HG03521 (cell line): ENCODE data around the gene ABLIM2.

Experiments used
- ATAC-seq: cut with Tn5 transposase; IDR thresholded peaks from one replicate; pipeline ENCODE4 v1.9.1; 2021; ENCODE audit warnings: mild to moderate bottlenecking, moderate library complexity; ENCODE audit not compliant: unreplicated experiment

The ABLIM2 gene

DNA sequence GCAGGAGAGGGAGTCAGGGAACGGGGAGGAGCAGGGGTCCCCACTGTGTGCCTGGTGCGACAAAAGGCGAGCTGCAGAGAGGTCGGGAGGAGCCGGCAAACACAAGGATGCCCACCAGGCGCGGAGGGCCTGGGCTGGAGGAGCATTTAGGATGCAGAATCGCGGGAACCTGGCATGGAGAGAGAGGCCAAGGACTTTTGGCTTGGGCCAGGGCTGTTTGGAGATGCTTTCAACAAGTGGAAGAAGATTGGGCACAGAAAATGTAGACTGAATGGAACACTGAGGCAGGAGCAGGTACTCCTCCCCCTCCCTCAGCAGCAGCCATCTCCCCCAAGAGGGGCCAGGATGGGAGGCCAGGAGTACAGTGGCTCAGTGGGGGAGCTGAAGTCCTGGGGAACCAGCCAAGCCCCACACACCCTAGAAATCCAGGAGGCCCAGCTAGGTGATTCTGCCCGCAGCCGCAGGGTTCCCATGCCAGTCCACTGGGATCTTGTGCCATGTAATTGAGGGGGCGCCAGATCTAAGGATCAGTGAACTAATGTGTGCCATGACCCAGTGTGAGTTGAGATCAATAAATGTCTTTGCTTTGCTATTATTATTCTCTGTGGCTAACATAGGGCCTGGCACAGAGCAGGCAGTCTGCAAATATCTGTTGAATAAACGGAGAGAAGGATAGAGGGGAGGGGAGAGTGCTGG lies 1.1 kb upstream of the ABLIM2 start:
- no peak for ATAC-seq

DNA sequence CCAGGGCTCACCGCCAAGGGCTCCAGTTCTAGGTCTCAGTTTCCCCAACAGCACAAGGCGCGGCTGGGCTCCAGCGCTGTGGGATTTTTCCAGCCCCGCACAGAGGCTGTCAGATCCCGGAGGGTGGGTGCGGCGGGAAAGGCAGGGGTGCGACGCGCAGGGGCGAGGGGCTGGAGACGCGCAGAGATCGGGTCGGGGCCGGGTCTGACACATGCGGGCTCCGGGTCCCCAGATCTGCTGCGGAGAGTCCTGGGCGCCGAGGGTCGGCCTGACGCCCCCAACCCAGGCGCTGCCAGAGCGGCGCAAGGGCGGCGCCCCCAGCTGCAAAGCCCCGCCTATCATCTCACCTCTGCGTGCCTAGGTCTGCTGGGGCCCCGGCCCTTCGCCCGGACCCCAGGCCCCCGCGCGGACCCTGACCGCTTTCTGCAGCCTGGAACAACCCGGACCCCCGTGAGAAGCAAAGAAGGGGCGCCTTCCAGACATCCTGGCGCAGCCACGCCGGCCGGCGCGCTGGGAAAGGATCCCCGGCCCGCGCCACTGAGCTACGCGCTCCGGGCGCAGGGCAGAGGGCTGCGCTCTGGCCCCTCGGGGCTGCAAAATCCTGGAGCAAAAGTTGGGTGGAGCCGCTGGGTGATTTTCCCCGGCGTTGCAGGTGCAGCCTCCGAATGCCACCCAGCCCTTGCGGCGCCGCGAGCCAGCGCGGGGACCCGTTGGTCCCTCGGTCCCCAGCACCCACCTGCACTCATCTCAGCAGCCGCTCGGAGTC lies 486 bp downstream of the ABLIM2 start:
- no peak for ATAC-seq

DNA sequence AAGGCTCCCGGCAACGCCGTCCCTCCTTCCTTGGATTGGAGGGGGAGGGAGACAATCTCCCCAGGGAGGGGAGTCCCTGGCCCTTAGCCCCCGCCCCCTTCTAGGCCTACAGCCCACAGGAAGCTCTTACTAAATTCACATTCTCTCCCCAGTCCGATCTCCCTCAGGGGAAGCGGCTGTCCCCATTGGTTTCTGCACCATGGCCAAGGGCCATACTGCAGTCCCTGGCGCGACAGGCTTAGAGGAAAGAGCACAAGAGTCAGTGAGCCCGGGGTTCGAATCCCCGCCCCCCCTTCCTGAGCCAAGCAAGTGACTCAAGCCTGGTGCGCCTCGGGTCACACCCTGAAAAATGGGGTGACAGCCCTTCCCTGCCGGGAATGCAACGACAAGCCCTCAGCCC lies 1.1 kb downstream of the ABLIM2 start:
- no peak for ATAC-seq

DNA sequence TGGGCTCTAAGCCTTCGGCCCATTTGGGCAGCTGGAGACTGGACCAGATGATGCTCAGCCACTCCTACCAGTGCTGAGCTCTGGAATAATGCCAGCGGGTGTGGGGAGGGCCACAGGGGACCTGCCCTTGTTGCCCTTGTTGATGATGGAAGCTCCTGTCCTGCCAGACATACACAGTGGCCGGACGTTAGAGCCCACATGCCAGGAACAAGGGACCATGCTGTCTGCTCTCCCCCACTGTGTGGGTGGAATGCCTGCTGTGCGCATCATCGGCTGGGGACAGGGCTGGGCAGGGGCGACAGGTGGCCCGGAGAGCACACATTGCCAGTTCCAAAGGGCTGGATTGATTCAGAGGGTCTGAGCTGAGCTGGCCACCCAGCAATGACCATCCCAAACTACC lies 2.0 kb downstream of the ABLIM2 start:
- ATAC-seq: no peak

DNA sequence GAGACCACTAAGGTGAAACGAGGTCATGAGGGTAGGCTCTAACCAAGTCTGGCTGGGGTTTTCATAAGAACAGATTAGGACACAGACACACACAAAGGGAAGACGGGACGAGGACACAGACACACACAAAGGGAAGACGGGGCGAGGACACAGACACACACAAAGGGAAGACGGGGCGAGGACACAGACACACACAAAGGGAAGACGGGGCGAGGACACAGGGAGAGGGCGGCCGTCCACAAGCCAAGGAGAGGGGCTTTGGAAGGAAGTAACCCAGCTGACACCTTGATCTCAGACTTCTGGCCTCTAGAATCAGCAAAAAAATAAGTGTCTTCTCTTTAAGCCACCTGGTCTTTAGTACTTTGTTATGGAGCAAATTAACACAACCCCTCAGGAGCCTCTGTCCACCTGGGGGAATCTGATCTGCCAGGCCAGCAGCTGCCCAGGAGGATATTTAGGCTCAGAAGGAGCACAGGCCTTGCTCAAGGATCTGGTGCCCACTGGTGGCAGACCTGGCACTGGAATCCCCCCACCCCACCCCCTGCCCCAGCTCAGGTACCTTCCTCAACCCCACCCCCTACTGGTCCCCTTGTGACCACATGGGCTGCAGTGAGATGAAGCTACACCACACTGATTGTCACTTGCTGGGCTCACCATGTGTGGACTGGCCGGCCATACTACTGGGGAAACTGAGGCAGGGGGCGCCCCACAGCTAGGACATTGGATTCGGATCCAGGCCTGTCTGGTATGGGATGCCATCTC lies 2.8 kb downstream of the ABLIM2 start:
- ATAC-seq: no peak

DNA sequence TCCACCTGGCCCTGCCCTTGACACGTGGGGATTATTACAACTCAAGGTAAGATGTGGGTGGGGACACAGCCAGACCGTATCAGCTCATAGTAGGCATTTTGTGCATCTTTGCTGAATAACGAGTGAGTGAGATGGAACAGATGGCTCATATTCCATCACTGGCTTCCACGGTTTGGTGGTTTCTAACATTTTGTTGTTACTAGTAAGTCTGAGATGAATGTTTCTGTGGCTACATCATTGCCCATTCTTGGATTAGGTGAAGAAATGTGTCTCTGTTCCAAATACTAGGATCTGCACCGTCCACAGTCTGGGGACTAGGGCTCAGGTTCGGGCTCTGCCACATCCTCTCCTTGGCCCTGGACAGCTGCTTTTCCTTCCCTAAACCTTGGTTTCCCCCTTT lies 3.6 kb downstream of the ABLIM2 start:
- ATAC-seq: no peak

DNA sequence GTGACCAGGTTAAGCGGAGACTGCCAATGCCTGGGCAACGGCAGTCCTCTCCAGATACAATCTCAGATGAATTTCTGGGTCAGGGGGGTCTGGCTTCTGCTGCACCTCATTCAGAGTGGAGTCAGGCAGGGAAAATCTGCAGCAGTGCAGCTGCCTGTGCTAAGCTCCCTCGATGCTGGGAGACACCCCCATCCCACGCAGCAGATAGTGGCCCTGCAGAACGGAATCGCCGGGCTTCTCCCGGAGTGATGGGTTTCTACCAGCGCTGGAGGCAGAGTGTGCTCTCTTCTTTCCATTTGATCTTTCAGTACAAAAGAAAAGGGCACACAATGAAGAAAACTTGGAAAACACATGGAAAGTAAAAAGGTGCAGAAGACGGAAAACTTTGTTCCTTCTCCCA lies 5.2 kb downstream of the ABLIM2 start:
- ATAC-seq: no peak

DNA sequence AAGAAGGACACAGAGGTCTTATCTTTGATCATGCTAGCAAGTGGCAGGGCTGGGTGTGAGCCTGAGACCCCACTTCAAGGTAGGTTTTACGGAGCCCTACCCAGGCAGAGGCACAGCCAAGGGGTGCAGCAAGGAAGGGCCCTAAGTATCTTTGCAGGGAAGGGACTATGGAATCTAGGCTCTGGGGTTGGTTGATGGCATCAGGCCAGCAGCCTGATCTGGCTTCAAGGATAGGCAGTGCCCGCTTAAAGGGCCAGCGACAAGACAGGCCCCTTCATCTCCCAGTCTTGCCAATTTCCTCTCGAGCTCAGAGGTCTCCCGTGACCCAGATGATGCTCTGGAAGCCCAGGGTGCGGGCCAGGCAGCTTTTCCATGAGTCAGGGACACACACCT lies 5.8 kb downstream of the ABLIM2 start:
- ATAC-seq: no peak

DNA sequence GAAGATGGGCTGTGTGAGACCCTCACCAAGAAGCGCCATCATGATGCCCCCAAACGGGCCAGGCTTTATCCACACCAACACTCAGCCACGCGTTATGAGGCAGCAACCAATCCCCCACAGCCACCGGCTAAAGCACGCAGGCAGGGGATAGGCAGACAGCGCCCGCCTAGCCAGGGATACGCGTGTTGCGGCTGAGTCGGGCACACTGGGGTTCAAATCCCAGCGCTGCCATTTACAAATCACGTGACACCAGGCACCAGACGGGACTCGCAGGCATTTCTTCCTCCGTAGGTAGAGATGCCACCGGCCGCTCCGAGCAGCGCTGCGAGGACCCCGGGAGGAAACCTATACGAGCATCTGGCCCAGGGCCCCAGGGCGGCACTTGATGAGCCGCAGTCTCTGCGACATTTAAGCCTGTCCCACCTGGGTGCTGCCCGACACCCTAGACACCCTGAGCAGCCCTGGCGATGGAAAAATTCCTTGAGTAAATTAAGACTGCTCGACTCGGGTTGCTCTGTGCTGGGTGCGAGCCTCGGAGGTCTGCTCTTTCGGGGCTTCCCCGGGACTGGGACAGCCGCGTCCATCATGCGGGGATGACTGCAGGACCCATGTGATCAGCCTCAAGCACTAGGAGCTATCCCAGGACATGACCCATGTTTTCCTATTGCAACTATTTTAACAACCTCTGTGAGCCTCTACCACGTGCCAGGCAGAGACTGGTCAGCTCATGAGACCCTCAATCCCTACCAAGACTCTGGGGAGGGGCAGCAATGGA lies 6.3 kb downstream of the ABLIM2 start:
- ATAC-seq: no peak

DNA sequence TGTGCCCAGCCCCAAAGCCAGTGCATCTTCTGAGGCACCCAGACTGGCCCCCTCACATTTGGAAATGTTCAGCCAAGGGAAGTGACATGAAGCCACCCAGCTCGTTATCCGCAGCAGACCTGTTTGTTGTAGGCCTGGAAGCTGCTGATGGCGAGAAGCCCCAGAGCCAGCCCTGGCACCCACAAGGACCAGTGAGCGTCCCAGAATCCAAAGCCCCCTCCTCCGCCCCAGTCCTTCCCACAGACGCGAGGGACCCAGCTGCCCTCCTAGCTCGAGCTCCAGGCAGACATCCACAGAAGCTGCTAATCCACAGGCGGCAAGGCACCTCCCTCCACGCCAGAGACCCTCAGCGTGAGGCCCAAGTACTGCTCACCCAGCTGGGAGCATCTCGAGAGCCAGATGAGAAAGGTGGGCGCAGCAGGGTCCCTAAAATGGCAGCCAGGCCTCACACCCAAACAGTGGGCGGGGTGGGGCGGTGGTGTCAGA lies 7.4 kb downstream of the ABLIM2 start:
- ATAC-seq: no peak

DNA sequence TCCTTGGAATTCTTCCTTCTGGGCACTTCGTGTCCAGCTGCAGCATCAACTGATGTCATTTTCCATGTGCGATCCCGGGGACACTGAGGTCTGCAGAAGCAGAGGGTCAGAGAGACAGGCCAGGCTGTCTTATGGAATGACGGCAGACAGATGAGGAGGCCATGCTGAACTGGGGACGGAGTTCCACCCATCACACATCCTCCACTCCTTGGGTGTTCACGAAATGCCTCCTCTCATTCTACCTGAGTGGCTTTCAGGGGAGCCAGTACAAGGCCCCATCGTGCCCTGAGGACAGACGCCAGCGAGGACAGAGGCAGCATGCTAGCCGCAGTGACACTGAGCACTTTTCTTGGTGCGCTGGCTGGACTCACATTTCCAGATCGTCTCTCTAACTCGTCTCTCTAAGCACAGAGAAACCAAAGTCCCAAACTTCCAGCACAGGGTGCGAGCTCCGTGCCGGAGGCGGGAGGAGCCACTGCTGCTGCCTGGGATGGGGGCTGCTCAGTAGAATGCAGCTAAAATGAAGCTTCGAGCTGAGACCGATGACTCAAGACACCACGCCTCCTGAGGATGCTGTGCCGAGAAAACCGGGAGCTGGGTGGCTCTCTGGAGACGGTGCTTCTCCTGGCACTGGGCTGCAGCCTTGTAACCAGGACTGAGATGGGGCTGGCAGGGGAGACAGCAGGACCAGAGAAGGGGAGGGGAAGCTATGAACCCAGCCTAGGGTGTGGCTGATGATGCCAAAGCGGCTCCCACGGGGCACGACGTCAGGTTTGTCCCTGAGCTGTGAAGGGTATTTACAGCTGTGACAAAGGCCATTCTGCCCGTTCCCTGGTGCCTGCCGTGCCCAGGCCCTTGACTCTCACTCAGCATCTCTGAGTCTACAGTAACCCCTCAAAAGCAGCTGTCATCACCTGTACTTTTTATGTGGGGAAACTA lies 8.2 kb downstream of the ABLIM2 start:
- no peak for ATAC-seq

DNA sequence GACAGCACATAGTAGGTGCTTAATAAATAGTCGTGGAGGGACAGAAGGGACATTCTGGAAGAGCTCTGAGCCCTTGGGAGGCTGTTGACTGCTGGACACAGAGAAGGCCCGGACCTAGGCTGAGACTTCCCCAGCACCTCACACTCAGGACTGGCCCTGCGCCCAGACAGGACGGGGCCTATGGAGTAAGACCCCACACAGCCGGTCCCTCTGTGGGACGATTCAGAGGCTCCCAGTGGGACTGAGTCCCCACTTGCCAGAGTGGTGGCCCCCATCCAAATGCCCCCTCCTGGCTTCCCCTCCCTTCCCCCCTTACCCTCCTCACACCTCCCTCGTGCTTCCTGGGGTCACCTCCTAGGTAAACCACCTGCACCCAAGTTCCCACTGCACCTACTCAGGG lies 8.9 kb downstream of the ABLIM2 start:
- no peak for ATAC-seq

DNA sequence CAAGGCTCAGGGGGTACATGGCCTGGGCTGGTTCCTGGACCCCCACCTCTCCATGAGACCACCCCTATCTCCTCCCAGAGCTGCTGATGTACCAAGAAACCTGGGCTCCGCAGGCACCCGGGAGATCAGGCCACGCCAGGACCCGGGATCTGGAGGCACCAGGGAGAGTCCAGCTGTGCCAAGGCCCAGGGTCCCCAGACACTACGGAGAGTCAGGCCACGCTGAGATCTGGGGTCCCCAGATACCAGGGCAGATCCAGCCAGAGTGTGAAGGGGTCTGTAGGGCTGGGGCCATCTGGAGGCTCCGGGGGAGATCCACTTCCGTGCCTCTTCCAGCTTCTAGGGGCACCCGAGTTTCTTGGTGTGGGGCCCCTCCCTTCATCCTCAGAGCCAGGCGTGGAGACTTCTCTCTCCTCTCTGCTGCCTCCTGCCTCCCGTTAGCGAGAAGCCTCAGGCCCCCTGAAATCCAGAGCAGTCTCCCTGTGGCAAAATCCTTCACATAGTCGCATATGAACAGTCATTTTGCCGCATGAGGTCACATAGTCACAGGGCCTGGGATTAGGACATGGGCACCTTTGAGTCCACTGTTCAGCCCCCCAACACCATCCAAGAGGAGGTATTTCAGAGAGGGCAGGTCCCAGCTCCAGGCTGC lies 9.7 kb downstream of the ABLIM2 start:
- no peak for ATAC-seq

DNA sequence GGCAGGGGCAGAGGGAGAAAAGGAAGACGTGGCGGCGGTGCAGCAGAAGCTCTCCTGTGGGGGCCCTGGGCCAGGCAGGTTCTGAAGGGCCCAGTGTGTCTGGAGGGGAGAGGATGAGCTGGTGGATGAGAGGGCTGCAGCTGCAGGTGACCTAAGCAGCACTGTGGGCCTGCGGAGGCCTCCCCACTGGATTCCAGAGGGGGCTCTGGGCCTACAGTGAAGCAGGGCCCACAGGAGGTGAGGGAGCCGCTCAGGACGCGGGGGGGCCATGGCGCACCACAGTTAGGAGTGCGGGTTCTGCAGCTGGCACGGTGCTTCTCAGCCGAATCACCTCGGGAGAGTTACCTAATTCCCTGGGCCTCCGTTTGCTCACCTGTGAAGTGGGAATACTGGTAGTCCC lies 10.5 kb downstream of the ABLIM2 start:
- ATAC-seq: no peak

DNA sequence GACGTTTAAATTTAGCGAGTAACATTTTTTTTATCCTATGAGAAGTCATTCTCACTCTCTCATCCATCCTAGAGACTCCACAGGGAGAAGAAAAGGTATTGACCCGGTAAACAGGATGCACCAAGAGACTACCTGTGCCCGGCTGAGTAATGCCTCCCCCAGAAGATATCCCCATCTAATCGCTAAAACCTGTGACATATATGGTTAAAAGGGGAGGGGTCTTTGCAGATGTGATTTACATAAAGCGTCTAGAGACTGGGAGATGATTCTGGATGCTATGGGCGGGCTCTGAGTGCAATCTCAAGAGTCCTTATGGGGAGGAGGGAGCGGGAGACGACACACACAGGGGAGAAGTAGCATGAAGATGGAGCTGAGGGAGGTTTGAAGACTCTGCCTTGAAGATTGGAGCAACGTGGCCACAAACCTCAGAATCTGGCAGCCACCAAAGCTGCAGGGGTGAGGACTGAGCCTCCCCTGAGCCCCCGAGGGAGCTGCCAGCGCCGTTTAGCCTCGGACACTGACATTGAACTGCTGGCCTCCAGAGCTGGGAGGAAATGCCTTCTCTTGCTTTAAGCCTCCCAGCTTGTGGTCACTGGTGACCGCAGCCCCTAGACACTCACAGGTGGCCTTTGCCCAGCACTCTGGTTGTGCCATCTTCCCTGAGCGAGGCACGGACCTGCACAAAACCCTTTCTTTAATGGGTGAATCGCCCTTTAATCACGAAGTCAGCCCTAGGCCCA lies 11.2 kb downstream of the ABLIM2 start:
- ATAC-seq: no peak

DNA sequence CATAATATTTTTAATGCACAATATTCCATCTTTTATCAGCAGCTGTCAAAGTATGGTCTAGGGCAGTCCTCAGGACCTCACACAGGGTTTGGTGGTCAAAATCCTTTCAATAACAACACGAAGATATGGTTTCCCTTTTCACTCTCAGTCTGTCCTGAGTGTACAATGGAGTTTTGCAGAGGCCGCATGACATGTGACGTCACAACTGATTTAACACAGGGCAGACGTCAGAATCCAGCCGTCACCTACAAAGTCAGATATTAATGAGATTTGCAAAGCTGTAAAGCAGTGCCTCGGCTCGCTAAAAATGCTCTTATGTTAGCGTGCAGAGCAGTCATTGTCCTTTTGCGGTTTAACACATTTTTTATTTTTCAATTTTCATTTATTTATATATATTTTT lies 12.5 kb downstream of the ABLIM2 start:
- ATAC-seq: no peak

DNA sequence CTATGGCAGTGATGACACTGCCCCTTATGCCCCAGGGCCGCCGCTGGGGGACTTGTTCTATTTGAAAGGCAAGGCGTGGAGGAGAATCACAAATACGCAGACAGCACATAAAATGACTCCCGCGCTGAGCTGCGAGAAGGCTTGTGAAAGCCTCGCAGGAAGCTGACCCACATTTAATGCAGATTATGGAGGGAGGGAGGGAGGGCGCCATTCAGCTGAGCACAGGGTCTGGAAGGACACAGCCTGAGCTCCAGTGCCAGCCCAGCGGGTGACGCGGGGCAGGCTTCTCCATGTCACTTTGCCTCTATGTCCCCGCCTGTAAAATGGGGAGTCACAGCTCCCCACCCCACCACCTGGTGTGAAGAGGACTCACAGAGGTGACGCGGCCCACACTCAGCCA lies 14.3 kb downstream of the ABLIM2 start:
- no peak for ATAC-seq

DNA sequence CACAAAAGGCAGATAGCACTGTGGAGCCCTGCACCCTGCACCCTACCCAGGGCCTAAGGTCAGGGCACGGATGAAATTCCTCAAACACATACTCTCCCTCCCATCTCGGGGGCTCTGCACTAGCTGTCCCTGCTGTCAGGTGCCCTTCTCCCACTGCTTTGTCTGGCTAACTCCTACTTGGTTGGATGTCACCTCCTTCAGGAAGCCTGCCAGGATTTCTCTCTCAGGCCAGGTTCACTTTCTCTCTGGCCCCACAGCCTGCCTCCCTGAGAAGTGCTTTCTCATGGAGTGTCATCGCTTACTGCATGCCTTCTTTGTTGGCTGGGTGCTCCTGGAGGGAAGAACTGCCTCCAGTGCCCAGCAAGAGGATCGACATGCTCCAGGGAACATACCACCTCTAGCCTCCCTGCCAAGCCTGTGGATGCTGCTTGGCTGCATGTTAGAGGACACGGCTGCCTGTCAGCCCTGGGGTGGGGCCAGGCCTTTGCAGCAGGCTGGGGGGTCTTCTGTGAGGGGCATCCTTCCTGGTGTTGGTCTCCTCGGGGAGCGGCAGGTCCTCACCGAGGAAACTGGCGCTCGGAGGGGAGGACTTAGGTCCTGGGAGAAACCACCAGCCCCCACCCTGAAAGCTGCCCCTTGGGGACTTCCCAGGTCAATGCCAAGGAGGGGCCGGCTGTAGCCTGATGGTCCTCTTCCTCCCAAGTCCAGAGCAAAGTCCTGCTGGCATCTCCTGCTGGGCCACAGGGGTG lies 15.0 kb downstream of the ABLIM2 start:
- no peak for ATAC-seq
